LoVo (cell line): ENCODE data around the gene ZNF76.

Experiments
- DNase-seq: peaks from one replicate; pipeline ENCODE4 v3.0.0-alpha.2; 2016; ENCODE audit warnings: low spot score

Gene ZNF76

GRCh38 chr6:35267897-35268296 is 8.4 kb downstream of the ZNF76 start:
- no peak for DNase-seq

GRCh38 chr6:35272005-35272404 is 12.5 kb downstream of the ZNF76 start:
- no peak for DNase-seq

GRCh38 chr6:35273822-35274559 is 14.5 kb downstream of the ZNF76 start:
- DNase-seq: no peak

GRCh38 chr6:35275744-35276260 is 16.3 kb downstream of the ZNF76 start:
- no peak for DNase-seq

- DNase-seq: no peak
Measured at GRCh38 chr6:35278708-35279107, 19.2 kb downstream of the ZNF76 start.

GRCh38 chr6:35280903-35281302 is 21.4 kb downstream of the ZNF76 start:
- DNase-seq: no peak

- no peak for DNase-seq
Measured at GRCh38 chr6:35282472-35282871, 22.9 kb downstream of the ZNF76 start.

GRCh38 chr6:35283361-35283760 is 23.8 kb downstream of the ZNF76 start:
- DNase-seq: no peak

- DNase-seq: no peak
Measured at GRCh38 chr6:35287671-35288396, 28.3 kb downstream of the ZNF76 start.

- no peak for DNase-seq
Measured at GRCh38 chr6:35288834-35289233, 29.3 kb downstream of the ZNF76 start.

GRCh38 chr6:35291491-35291890 is 32.0 kb downstream of the ZNF76 start:
- DNase-seq: no peak

- DNase-seq: no peak
Measured at GRCh38 chr6:35292494-35292893, 33.0 kb downstream of the ZNF76 start.

- DNase-seq: no peak
Measured at GRCh38 chr6:35293681-35294080, 34.1 kb downstream of the ZNF76 start.

GRCh38 chr6:35294308-35294945 is 34.9 kb downstream of the ZNF76 start:
- DNase-seq: peak; percentile 44

GRCh38 chr6:35295036-35295435 is 35.5 kb downstream of the ZNF76 start:
- no peak for DNase-seq

- DNase-seq: no peak
Measured at GRCh38 chr6:35295521-35296315, 36.2 kb downstream of the ZNF76 start.

GRCh38 chr6:35296931-35297600 is 37.5 kb downstream of the ZNF76 start:
- no peak for DNase-seq

GRCh38 chr6:35297601-35298481 is 38.3 kb downstream of the ZNF76 start, which contains the start of gene DEF6:
Gene DEF6 (plus strand): TSS chr6:35297818. CDS start chr6:35297857, 39 bp downstream.
- peak; percentile 59 for DNase-seq

GRCh38 chr6:35298625-35299140 is 39.1 kb downstream of the ZNF76 start:
- DNase-seq: no peak

GRCh38 chr6:35299674-35300073 is 40.1 kb downstream of the ZNF76 start:
- no peak for DNase-seq
